Neuronal stem cell (in vitro differentiated cells): ENCODE results near the gene TRERF1.

Source experiments
- DNase-seq: peaks from one replicate; pipeline ENCODE4 v3.0.0-alpha.2; 2013; ENCODE audit warnings: low spot score
- H2AFZ ChIP-seq: one replicate; pipeline ENCODE4 v1.6.1; 2013; ENCODE audit warnings: mild to moderate bottlenecking, low read length, inconsistent platforms
- H2AK5ac ChIP-seq: 2 replicates; pipeline ENCODE4 v1.6.1; 2013; ENCODE audit warnings: low read depth, mild to moderate bottlenecking, inconsistent platforms, low read length, moderate library complexity, mixed read lengths
- H2BK120ac ChIP-seq: 2 replicates; pipeline ENCODE4 v1.6.1; 2013; ENCODE audit warnings: low read depth, mild to moderate bottlenecking, inconsistent platforms, low read length, moderate library complexity, mixed read lengths
- H2BK12ac ChIP-seq: one replicate; pipeline ENCODE4 v1.6.1; 2013; ENCODE audit warnings: low read length, inconsistent platforms
- H2BK15ac ChIP-seq: 2 replicates; pipeline ENCODE4 v1.6.1; 2013; ENCODE audit warnings: mild to moderate bottlenecking, low read length, inconsistent platforms, mixed read lengths
- H2BK5ac ChIP-seq: one replicate; pipeline ENCODE4 v1.6.1; 2013; ENCODE audit warnings: inconsistent platforms, mild to moderate bottlenecking, low read length, moderate library complexity
- H3K14ac ChIP-seq: one replicate; pipeline ENCODE4 v1.6.1; 2013; ENCODE audit warnings: low read length, inconsistent platforms
- H3K18ac ChIP-seq: 2 replicates; pipeline ENCODE4 v1.6.1; 2013; ENCODE audit warnings: low read length, inconsistent platforms
- H3K23ac ChIP-seq: 2 replicates; pipeline ENCODE4 v1.6.1; 2013; ENCODE audit warnings: low read depth, mild to moderate bottlenecking, mixed read lengths, low read length, inconsistent platforms; ENCODE audit not compliant: poor library complexity
- H3K27ac ChIP-seq: replicated peaks from 3 replicates; pipeline ENCODE4 v1.5.1; 2013; ENCODE audit warnings: low read length, inconsistent platforms
- H3K27me3 ChIP-seq, 3 experiments: 2 replicates each; pipeline ENCODE4 v1.6.1; 2013; ENCODE audit warnings: low read length in 3 of 3, mild to moderate bottlenecking in 2 of 3, inconsistent platforms in 1 of 3, low read depth in 1 of 3, mixed read lengths in 1 of 3, moderate library complexity in 1 of 3; ENCODE audit not compliant: control insufficient read depth in 3 of 3, insufficient read depth in 3 of 3
- H3K36me3 ChIP-seq, 2 donors: replicated peaks in 1 of 2; 2 replicates each; pipeline ENCODE4 v1.6.1; 2013; ENCODE audit warnings: low read length in 2 of 2; ENCODE audit not compliant: control insufficient read depth in 2 of 2, insufficient read depth in 2 of 2
- H3K4ac ChIP-seq: 2 replicates; pipeline ENCODE4 v1.6.1; 2013; ENCODE audit warnings: inconsistent platforms, mild to moderate bottlenecking, low read length, moderate library complexity
- H3K4me1 ChIP-seq, 2 donors: 1 replicate in 1 of 2; 2 replicates in 1 of 2; pipeline ENCODE4 v1.6.1; 2013; ENCODE audit warnings: low read length in 2 of 2, low read depth in 1 of 2; ENCODE audit not compliant: control insufficient read depth in 2 of 2, insufficient read depth in 1 of 2
- H3K4me2 ChIP-seq: one replicate; pipeline ENCODE4 v1.6.1; 2013; ENCODE audit warnings: mild to moderate bottlenecking, low read length, inconsistent platforms; ENCODE audit not compliant: insufficient read depth, poor library complexity, severe bottlenecking
- H3K4me3 ChIP-seq, 2 donors: 2 replicates each; pipeline ENCODE4 v1.5.1; 2013; ENCODE audit warnings: low read length in 2 of 2, mild to moderate bottlenecking in 2 of 2, inconsistent platforms in 1 of 2, moderate library complexity in 1 of 2
- H3K79me1 ChIP-seq: one replicate; pipeline ENCODE4 v1.6.1; 2013; ENCODE audit warnings: low read depth, mild to moderate bottlenecking, inconsistent platforms, low read length, moderate library complexity
- H3K9ac ChIP-seq: one replicate; pipeline ENCODE4 v1.6.1; 2013; ENCODE audit warnings: mild to moderate bottlenecking, low read depth, low read length, inconsistent platforms; ENCODE audit not compliant: poor library complexity
- H3K9me3 ChIP-seq, 2 donors: replicated peaks in 1 of 2; 2 replicates each; pipeline versions ENCODE3 to v1.6.1; 2013; ENCODE audit warnings: low read length in 2 of 2, mild to moderate bottlenecking in 2 of 2, inconsistent platforms in 1 of 2, low read depth in 1 of 2, mixed read lengths in 1 of 2, moderate library complexity in 1 of 2; ENCODE audit not compliant: control insufficient read depth in 2 of 2, insufficient read depth in 1 of 2
- H4K8ac ChIP-seq: one replicate; pipeline ENCODE4 v1.6.1; 2013; ENCODE audit warnings: low read depth, mild to moderate bottlenecking, inconsistent platforms, low read length, moderate library complexity
- H4K91ac ChIP-seq: one replicate; pipeline ENCODE4 v1.6.1; 2013; ENCODE audit warnings: low read length, low read depth, mild to moderate bottlenecking, inconsistent platforms; ENCODE audit not compliant: poor library complexity
- WGBS, 2 donors: extraction: QIAGEN DNeasy Blood & Tissue Kit; methylation state at CpG; one replicate each; pipeline ENCODE4 v1.1.7; 2013; ENCODE audit warnings: missing lambda C conversion rate in 2 of 2, mixed read lengths in 1 of 2; ENCODE audit not compliant: insufficient read length in 2 of 2, insufficient replicate concordance in 1 of 2; ENCODE audit errors: extremely low coverage in 2 of 2; 5-methylcytosine and 5-hydroxymethylcytosine counted together

TRERF1 gene

GRCh38 chr6:42184475-42184874, 267.3 kb downstream of the TRERF1 start:
- peaks cover 0 to 1% of the 10 kb centered on the region in 2 donors for H3K4me1 ChIP-seq
- WGBS, 2 donors: no CpG with 5 or more reads among the region's 4 CpGs
- H3K27me3 ChIP-seq: no peaks in the 10 kb centered on the region
- H2BK120ac ChIP-seq: no peak overlapping the region
- no peaks in the 10 kb centered on the region for H3K9me3 ChIP-seq
- H2AFZ ChIP-seq: no peak overlapping the region
- H3K27ac ChIP-seq: no peak overlapping the region
- H2BK12ac ChIP-seq: no peak overlapping the region
- no peaks in the 10 kb centered on the region for H3K79me1 ChIP-seq
- no peak overlapping the region for H3K14ac ChIP-seq
- H3K4me2 ChIP-seq: no peak overlapping the region
- peak overlapping the region; percentile 54 for H2BK5ac ChIP-seq
- no peak overlapping the region for H4K91ac ChIP-seq
- no peaks in the 10 kb centered on the region for H3K36me3 ChIP-seq
- DNase-seq: no peak
- H2BK15ac ChIP-seq: no peak overlapping the region
- no peak overlapping the region for H3K9ac ChIP-seq
- no peak overlapping the region for H3K4me3 ChIP-seq
- no peak overlapping the region for H3K4ac ChIP-seq
- H2AK5ac ChIP-seq: peak overlapping the region; percentile 15
- no peak overlapping the region for H4K8ac ChIP-seq
- no peak overlapping the region for H3K23ac ChIP-seq
- peak overlapping the region; percentile 35 for H3K18ac ChIP-seq

GRCh38 chr6:42182101-42182500, 269.6 kb downstream of the TRERF1 start:
- Histone ChIP-seq H3K18ac (no peak overlapping the region), H2BK12ac (no peak overlapping the region), H3K4ac (no peak overlapping the region), H3K14ac (peak overlapping the region; percentile 82), H4K8ac (peak overlapping the region; percentile 54), H2BK5ac (no peak overlapping the region), H2AFZ (no peak overlapping the region), H3K4me3 (no peak overlapping the region), H3K27me3 (no peaks in the 10 kb centered on the region), H3K4me1 (peaks cover 0 to 6% of the 10 kb centered on the region in 2 donors), H3K9ac (no peak overlapping the region), H3K23ac (peak overlapping the region; percentile 77), H3K9me3 (no peaks in the 10 kb centered on the region), H3K79me1 (no peaks in the 10 kb centered on the region), H2BK120ac (no peak overlapping the region), H2BK15ac (no peak overlapping the region), H2AK5ac (no peak overlapping the region), H4K91ac (no peak overlapping the region), H3K36me3 (no peaks in the 10 kb centered on the region), H3K27ac (no peak overlapping the region), H3K4me2 (no peak overlapping the region)
- no CpG with 5 or more reads among the region's 5 CpGs for WGBS, 2 donors
- no peak for DNase-seq

GRCh38 chr6:42179945-42180313, 271.8 kb downstream of the TRERF1 start:
- Histone ChIP-seq H3K79me1 (no peaks in the 10 kb centered on the region), H3K18ac (no peak overlapping the region), H3K4me3 (no peak overlapping the region), H2AK5ac (no peak overlapping the region), H4K8ac (no peak overlapping the region), H2BK15ac (no peak overlapping the region), H3K14ac (no peak overlapping the region), H2BK120ac (no peak overlapping the region), H3K9ac (no peak overlapping the region), H3K4ac (no peak overlapping the region), H4K91ac (no peak overlapping the region), H3K4me1 (peaks cover 0 to 5% of the 10 kb centered on the region in 2 donors), H3K27me3 (no peaks in the 10 kb centered on the region), H3K9me3 (no peaks in the 10 kb centered on the region), H2BK12ac (no peak overlapping the region), H3K27ac (no peak overlapping the region), H3K36me3 (no peaks in the 10 kb centered on the region), H2BK5ac (no peak overlapping the region), H2AFZ (no peak overlapping the region), H3K4me2 (no peak overlapping the region), H3K23ac (no peak overlapping the region)
- DNase-seq: no peak
- WGBS, 2 donors: no CpG with 5 or more reads among the region's 3 CpGs

- H3K4me2 ChIP-seq: no peak overlapping the region
- no peak for DNase-seq
- H3K4me1 ChIP-seq: peaks cover 0 to 5% of the 10 kb centered on the region in 2 donors
- H3K9ac ChIP-seq: no peak overlapping the region
- no peaks in the 10 kb centered on the region for H3K36me3 ChIP-seq
- no peak overlapping the region for H3K4me3 ChIP-seq
- H4K91ac ChIP-seq: peak overlapping the region; percentile 19
- H3K27ac ChIP-seq: no peak overlapping the region
- no peak overlapping the region for H3K23ac ChIP-seq
- no peak overlapping the region for H3K14ac ChIP-seq
- H2BK12ac ChIP-seq: no peak overlapping the region
- H3K79me1 ChIP-seq: no peaks in the 10 kb centered on the region
- no peaks in the 10 kb centered on the region for H3K27me3 ChIP-seq
- peak overlapping the region; percentile 74 for H4K8ac ChIP-seq
- H3K4ac ChIP-seq: no peak overlapping the region
- H2AK5ac ChIP-seq: no peak overlapping the region
- no peak overlapping the region for H2AFZ ChIP-seq
- H3K18ac ChIP-seq: no peak overlapping the region
- peak overlapping the region; percentile 69 for H2BK5ac ChIP-seq
- no peaks in the 10 kb centered on the region for H3K9me3 ChIP-seq
- H2BK120ac ChIP-seq: no peak overlapping the region
- no CpG with 5 or more reads among the region's 20 CpGs for WGBS, 2 donors
- peak overlapping the region; percentile 63 for H2BK15ac ChIP-seq
Observed at GRCh38 chr6:42179261-42179944, 272.3 kb downstream of the TRERF1 start.
